Measurements from ENCODE around the gene SMC1A.
"Not testable (repeated sequence)": the region's sequence is repeated elsewhere in the genome, so short reads cannot be mapped to it uniquely, and the experiment has no call there.

Gene SMC1A

GRCh38 chrX:53422861-53423306, 430 bp upstream of the SMC1A start, which contains the start of gene RIBC1:
TSS of gene RIBC1 (plus strand) at chrX:53422873. CDS start at chrX:53426277, 3,404 bp downstream.
- no peaks in the 10 kb centered on the region for H3K9me3 ChIP-seq (ENCODE audit: insufficient read depth, low read depth, low read length)
- peak within 1 kb of the TSS; percentile 92 for H3K27ac ChIP-seq (ENCODE audit: low read depth, low read length)
- H4K8ac ChIP-seq (ENCODE audit: low read depth, low read length) = peak within 1 kb of the TSS; percentile 95
- DNase-seq = no peak
- H3K14ac ChIP-seq (ENCODE audit: low read length) = peak within 1 kb of the TSS; percentile 84
- H3K27me3 ChIP-seq (ENCODE audit: insufficient read depth, low read length) = no peaks in the 10 kb centered on the region
- H4K91ac ChIP-seq (ENCODE audit: low read depth, low read length) = peak within 1 kb of the TSS; percentile 84
- peak within 1 kb of the TSS; percentile 97 for H3K9ac ChIP-seq (ENCODE audit: low read length)
- H3K4me3 ChIP-seq (ENCODE audit: low read depth, low read length) = peak within 1 kb of the TSS; percentile 79
- no CpG with 5 or more reads among the region's 17 CpGs for WGBS (ENCODE audit: extremely low coverage, insufficient coverage, insufficient read length)
- H3K18ac ChIP-seq (ENCODE audit: low read length) = peak within 1 kb of the TSS; percentile 88
- H2BK5ac ChIP-seq (ENCODE audit: low read depth, low read length, poor library complexity) = peak within 1 kb of the TSS; percentile 89
- H3K36me3 ChIP-seq (ENCODE audit: control insufficient read depth in 1 of 2, insufficient read depth in 2 of 2, low read length in 2 of 2) = peaks cover 0 to 1% of the 10 kb centered on the region in 2 experiments
- H2BK12ac ChIP-seq (ENCODE audit: low read length) = peak within 1 kb of the TSS; percentile 66
- peak within 1 kb of the TSS; percentile 45 for H2AFZ ChIP-seq (ENCODE audit: insufficient read depth, low read length, poor library complexity)
- H4K12ac ChIP-seq (ENCODE audit: low read depth, low read length) = peak within 1 kb of the TSS; percentile 87
- peaks cover 0 to 3% of the 10 kb centered on the region in 2 experiments for H3K4me1 ChIP-seq (ENCODE audit: control insufficient read depth in 1 of 2, insufficient read depth in 2 of 2, low read length in 2 of 2)
- H3K79me2 ChIP-seq (ENCODE audit: control insufficient read depth, insufficient read depth, low read length, poor library complexity) = peaks cover 18% of the 10 kb centered on the region
- peak within 1 kb of the TSS; percentile 80 for H2BK120ac ChIP-seq (ENCODE audit: insufficient read depth, low read length, poor library complexity)
- peaks cover 9% of the 10 kb centered on the region for H3K79me1 ChIP-seq (ENCODE audit: low read length)
- H3K4ac ChIP-seq (ENCODE audit: low read depth, low read length) = peak within 1 kb of the TSS; percentile 27
- H3K4me2 ChIP-seq (ENCODE audit: low read length) = peak within 1 kb of the TSS; percentile 74
- no peak within 1 kb of the TSS for H3K23ac ChIP-seq (ENCODE audit: low read length)
- H2AK5ac ChIP-seq (ENCODE audit: low read length) = peak within 1 kb of the TSS; percentile 29

DNA sequence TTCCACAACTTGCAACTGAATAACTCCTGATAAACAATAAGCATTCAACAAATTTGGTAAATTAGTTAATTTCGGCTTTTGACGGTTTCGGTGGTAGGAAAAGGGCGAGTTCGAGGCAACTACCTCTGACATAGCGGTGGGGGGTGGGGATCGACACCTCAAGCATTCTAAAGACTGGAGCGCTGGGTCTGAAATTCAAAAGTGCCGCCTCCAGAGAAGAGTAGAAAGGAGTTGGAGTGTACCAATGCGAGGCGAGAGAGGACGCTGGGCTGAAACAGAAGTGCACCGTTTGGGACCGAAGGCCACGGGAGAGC, 725 bp downstream of the SMC1A start:
- Histone ChIP-seq H3K23ac (ENCODE audit: low read length) (no peak overlapping the region), H3K9me3 (ENCODE audit: insufficient read depth, low read depth, low read length) (no peaks in the 10 kb centered on the region), H3K4me2 (ENCODE audit: low read length) (peak overlapping the region; percentile 72), H3K9ac (ENCODE audit: low read length) (peak overlapping the region; percentile 97), H2BK12ac (ENCODE audit: low read length) (no peak overlapping the region), H3K18ac (ENCODE audit: low read length) (peak overlapping the region; percentile 61), H3K79me2 (ENCODE audit: control insufficient read depth, insufficient read depth, low read length, poor library complexity) (peaks cover 18% of the 10 kb centered on the region), H4K91ac (ENCODE audit: low read depth, low read length) (peak overlapping the region; percentile 84), H3K14ac (ENCODE audit: low read length) (peak overlapping the region; percentile 67), H2BK5ac (ENCODE audit: low read depth, low read length, poor library complexity) (peak overlapping the region; percentile 39), H3K4me3 (ENCODE audit: low read depth, low read length) (peak overlapping the region; percentile 79), H2AFZ (ENCODE audit: insufficient read depth, low read length, poor library complexity) (no peak overlapping the region), H3K4me1 (ENCODE audit: control insufficient read depth in 1 of 2, insufficient read depth in 2 of 2, low read length in 2 of 2) (peaks cover 0 to 3% of the 10 kb centered on the region in 2 experiments), H2AK5ac (ENCODE audit: low read length) (no peak overlapping the region), H3K27ac (ENCODE audit: low read depth, low read length) (peak overlapping the region; percentile 92), H4K12ac (ENCODE audit: low read depth, low read length) (peak overlapping the region; percentile 64), H3K27me3 (ENCODE audit: insufficient read depth, low read length) (no peaks in the 10 kb centered on the region), H3K79me1 (ENCODE audit: low read length) (peaks cover 9% of the 10 kb centered on the region), H3K4ac (ENCODE audit: low read depth, low read length) (no peak overlapping the region), H4K8ac (ENCODE audit: low read depth, low read length) (peak overlapping the region; percentile 95), H2BK120ac (ENCODE audit: insufficient read depth, low read length, poor library complexity) (peak overlapping the region; percentile 80), H3K36me3 (ENCODE audit: control insufficient read depth in 1 of 2, insufficient read depth in 2 of 2, low read length in 2 of 2) (peaks cover 0 to 1% of the 10 kb centered on the region in 2 experiments)
- WGBS (ENCODE audit: extremely low coverage, insufficient coverage, insufficient read length) = no CpG with 5 or more reads among the region's 15 CpGs
- DNase-seq = no peak

- H3K36me3 ChIP-seq (ENCODE audit: control insufficient read depth in 1 of 2, insufficient read depth in 2 of 2, low read length in 2 of 2) = peaks cover 0 to 1% of the 10 kb centered on the region in 2 experiments
- no peaks in the 10 kb centered on the region for H3K27me3 ChIP-seq (ENCODE audit: insufficient read depth, low read length)
- no peak overlapping the region for H3K27ac ChIP-seq (ENCODE audit: low read depth, low read length)
- H3K9me3 ChIP-seq (ENCODE audit: insufficient read depth, low read depth, low read length) = no peaks in the 10 kb centered on the region
- no peak overlapping the region for H3K9ac ChIP-seq (ENCODE audit: low read length)
- H3K79me2 ChIP-seq (ENCODE audit: control insufficient read depth, insufficient read depth, low read length, poor library complexity) = peaks cover 18% of the 10 kb centered on the region
- WGBS (ENCODE audit: extremely low coverage, insufficient coverage, insufficient read length) = no CpG with 5 or more reads among the region's 2 CpGs
- H3K23ac ChIP-seq (ENCODE audit: low read length) = no peak overlapping the region
- no peak overlapping the region for H3K14ac ChIP-seq (ENCODE audit: low read length)
- H3K4ac ChIP-seq (ENCODE audit: low read depth, low read length) = peak overlapping the region; percentile 7
- H3K4me3 ChIP-seq (ENCODE audit: low read depth, low read length) = no peak overlapping the region
- no peak for DNase-seq
- H3K4me1 ChIP-seq (ENCODE audit: control insufficient read depth in 1 of 2, insufficient read depth in 2 of 2, low read length in 2 of 2) = peaks cover 0 to 3% of the 10 kb centered on the region in 2 experiments
- no peak overlapping the region for H4K8ac ChIP-seq (ENCODE audit: low read depth, low read length)
- H2BK12ac ChIP-seq (ENCODE audit: low read length) = no peak overlapping the region
- H2AK5ac ChIP-seq (ENCODE audit: low read length) = no peak overlapping the region
- no peak overlapping the region for H2AFZ ChIP-seq (ENCODE audit: insufficient read depth, low read length, poor library complexity)
- no peak overlapping the region for H4K91ac ChIP-seq (ENCODE audit: low read depth, low read length)
- no peak overlapping the region for H4K12ac ChIP-seq (ENCODE audit: low read depth, low read length)
- H2BK5ac ChIP-seq (ENCODE audit: low read depth, low read length, poor library complexity) = no peak overlapping the region
- H2BK120ac ChIP-seq (ENCODE audit: insufficient read depth, low read length, poor library complexity) = no peak overlapping the region
- peaks cover 9% of the 10 kb centered on the region for H3K79me1 ChIP-seq (ENCODE audit: low read length)
- peak overlapping the region; percentile 72 for H3K4me2 ChIP-seq (ENCODE audit: low read length)
- H3K18ac ChIP-seq (ENCODE audit: low read length) = no peak overlapping the region
Observed at GRCh38 chrX:53421125-53421524, 1.3 kb downstream of the SMC1A start.

- H3K23ac ChIP-seq (ENCODE audit: low read length); H4K8ac ChIP-seq (ENCODE audit: low read depth, low read length); H3K18ac ChIP-seq (ENCODE audit: low read length); H3K4me2 ChIP-seq (ENCODE audit: low read length); H2AFZ ChIP-seq (ENCODE audit: insufficient read depth, low read length, poor library complexity); H2BK12ac ChIP-seq (ENCODE audit: low read length); H3K9ac ChIP-seq (ENCODE audit: low read length); H3K79me1 ChIP-seq (ENCODE audit: low read length); DNase-seq; H3K4me1 ChIP-seq (ENCODE audit: control insufficient read depth in 1 of 2, insufficient read depth in 2 of 2, low read length in 2 of 2); H3K27ac ChIP-seq (ENCODE audit: low read depth, low read length); H4K12ac ChIP-seq (ENCODE audit: low read depth, low read length); H2BK120ac ChIP-seq (ENCODE audit: insufficient read depth, low read length, poor library complexity); H2BK5ac ChIP-seq (ENCODE audit: low read depth, low read length, poor library complexity); H3K4me3 ChIP-seq (ENCODE audit: low read depth, low read length); H3K14ac ChIP-seq (ENCODE audit: low read length); H3K27me3 ChIP-seq (ENCODE audit: insufficient read depth, low read length); H3K4ac ChIP-seq (ENCODE audit: low read depth, low read length); H3K36me3 ChIP-seq (ENCODE audit: control insufficient read depth in 1 of 2, insufficient read depth in 2 of 2, low read length in 2 of 2); H2AK5ac ChIP-seq (ENCODE audit: low read length); H4K91ac ChIP-seq (ENCODE audit: low read depth, low read length); H3K9me3 ChIP-seq (ENCODE audit: insufficient read depth, low read depth, low read length): not testable (repeated sequence)
- WGBS (ENCODE audit: extremely low coverage, insufficient coverage, insufficient read length) = no CpG with 5 or more reads among the region's 3 CpGs
- H3K79me2 ChIP-seq (ENCODE audit: control insufficient read depth, insufficient read depth, low read length, poor library complexity) = peaks cover 18% of the 10 kb centered on the region
Observed at GRCh38 chrX:53420351-53420750, 2.1 kb downstream of the SMC1A start.
